GM12864 (cell line): ENCODE results near the gene EYS.

Experiments
- DNase-seq: peaks from one replicate; pipeline ENCODE4 v3.0.0-alpha.2; 2011; ENCODE audit warnings: low read depth
- H3K4me3 ChIP-seq: 2 replicates; pipeline ENCODE4 v1.5.1; 2011; ENCODE audit warnings: mild to moderate bottlenecking, low read depth, low read length, control low read depth
- TF ChIP-seq, protein P1 (sequence below): IDR thresholded peaks from 2 replicates; pipeline ENCODE4 v1.5.1; 2011; ENCODE audit warnings: low read depth, mild to moderate bottlenecking, moderate library complexity, low read length, control low read depth, inconsistent platforms; ENCODE audit errors: missing control alignments

The EYS gene

DNA sequence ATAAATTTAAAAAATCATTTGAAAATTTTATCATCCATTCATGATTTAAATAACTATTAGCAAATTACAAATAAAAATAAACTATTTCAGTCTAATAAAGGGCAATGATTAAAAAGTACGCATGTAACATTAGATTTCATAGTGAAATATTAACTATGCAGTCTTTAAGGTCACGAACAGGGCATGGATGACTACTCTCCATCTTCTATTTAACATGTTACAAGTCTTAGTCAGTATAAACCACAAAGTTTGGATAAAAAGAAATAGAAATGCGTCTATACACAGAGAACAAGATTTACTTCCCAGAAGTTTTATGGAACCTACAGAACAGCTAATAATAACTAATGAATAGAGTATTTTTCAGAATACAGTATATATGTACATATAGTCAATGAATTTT is 1016.0 kb downstream of the EYS start:
- H3K4me3 ChIP-seq = no peak overlapping the region
- no peak for DNase-seq
- TF ChIP-seq, protein P1, sequence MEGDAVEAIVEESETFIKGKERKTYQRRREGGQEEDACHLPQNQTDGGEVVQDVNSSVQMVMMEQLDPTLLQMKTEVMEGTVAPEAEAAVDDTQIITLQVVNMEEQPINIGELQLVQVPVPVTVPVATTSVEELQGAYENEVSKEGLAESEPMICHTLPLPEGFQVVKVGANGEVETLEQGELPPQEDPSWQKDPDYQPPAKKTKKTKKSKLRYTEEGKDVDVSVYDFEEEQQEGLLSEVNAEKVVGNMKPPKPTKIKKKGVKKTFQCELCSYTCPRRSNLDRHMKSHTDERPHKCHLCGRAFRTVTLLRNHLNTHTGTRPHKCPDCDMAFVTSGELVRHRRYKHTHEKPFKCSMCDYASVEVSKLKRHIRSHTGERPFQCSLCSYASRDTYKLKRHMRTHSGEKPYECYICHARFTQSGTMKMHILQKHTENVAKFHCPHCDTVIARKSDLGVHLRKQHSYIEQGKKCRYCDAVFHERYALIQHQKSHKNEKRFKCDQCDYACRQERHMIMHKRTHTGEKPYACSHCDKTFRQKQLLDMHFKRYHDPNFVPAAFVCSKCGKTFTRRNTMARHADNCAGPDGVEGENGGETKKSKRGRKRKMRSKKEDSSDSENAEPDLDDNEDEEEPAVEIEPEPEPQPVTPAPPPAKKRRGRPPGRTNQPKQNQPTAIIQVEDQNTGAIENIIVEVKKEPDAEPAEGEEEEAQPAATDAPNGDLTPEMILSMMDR = no peak

DNA sequence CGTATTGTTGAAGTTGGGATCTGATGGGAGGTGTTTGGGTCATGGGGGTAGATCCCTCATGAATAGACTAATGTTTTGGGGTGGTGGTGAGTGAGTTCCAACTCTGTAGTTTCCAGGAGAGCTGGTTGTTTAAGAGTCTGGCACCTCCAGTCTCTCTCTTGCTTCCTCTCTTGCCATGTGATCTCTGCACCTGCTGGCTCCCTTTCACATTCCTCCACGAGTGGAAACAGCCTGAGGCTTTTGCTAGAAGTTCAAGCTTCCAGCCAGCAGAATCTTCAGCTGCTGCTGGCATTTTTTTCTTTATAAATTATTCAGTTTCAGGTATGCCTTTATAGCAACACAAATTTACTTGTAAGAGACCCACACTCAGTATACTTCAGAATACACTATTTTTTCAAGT is 1021.6 kb downstream of the EYS start:
- H3K4me3 ChIP-seq = no peak overlapping the region
- TF ChIP-seq, protein P1 = no peak
- DNase-seq = no peak

DNA sequence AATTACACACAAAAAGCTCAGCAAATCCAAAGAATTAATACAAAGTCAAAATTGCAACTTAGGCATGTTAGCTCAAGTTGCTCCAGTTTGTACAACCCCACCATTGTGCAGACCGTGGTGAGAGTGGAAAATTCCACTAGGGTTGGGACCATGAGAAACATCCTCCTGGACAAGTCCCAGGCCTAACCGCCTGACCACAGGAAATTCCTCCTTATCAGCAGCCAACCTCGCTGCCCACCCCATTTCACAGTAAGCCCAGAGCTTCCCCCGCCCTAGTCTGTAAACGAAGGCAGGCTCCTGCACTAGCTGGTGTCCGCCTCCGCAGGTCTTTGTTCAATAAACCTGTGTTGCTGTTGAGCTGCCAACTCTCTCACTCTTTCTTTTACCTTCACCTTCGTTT is 1023.3 kb downstream of the EYS start:
- no peak overlapping the region for H3K4me3 ChIP-seq
- TF ChIP-seq, protein P1 = no peak
- DNase-seq = no peak

DNA sequence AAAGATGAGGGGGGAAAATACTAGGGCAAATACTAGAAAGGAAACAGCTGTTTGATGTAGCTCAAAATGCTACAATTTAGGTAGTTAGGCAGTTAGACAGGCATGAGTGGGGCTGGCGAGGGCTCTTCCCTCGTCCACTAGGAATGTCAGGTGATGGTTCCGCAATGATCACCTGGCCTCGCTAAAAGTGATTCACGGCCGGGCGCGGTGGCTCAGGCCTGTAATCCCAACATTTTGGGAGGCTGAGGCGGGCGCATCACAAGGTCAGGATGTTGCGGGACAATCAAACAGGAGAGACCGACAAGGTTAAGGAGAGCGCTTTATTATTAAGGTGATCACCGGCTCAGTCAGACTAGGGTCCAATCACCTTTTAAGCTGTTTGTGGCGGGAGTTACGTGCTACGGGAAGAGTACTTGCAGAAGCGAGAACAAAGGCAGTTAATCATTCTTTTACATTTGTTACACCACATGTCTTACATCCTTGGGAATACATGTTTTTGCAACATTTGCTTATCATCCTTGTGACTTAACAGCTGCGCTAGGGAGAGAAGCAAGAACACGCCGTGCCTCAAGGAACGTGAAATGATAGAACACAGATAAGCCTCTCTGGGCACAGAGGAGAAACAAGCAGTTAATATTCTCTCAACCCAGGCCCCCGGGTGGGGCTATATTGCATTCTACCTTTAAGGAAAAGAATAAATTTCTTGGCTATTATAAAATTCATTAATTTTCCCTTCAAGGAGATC is 1025.4 kb downstream of the EYS start:
- DNase-seq = no peak
- TF ChIP-seq, protein P1 = no peak
- no peak overlapping the region for H3K4me3 ChIP-seq

DNA sequence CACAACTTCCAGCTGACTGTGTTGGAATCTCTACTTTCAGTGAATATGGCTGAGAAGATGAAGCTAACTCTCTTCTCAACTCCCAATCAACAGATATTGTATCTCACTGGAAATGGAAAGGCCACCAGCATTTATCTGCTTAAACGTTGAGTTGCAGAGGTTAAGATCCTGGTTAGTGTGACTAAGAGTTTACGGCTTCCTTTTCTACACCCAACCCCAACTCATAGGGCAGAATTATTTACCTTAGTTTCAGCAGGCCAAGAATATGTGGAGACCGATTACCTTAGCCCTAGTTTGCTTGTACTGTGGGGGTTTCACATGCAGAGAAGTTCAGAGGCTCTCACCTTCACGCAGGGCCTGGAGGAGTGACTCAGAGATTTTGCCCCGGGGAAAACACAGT is 1026.6 kb downstream of the EYS start:
- no peak for DNase-seq
- TF ChIP-seq, protein P1 = no peak
- no peak overlapping the region for H3K4me3 ChIP-seq

DNA sequence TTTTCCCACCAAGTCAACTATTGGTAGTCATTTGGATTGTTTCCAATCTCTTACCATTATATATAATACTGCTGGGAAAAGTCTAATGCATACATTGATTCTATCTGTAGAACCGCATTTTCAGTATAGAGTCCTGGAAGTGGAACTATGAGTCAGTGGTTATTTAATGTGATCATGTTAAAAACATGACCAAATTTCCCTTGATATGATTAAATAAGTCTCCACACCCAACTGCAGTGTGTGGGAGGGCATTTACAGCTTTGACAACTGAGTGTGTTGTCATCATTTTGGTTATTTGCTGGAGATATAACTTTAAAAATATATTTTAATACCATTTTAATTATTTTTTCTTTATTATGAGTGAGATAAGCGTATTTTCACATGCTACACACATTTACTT is 1027.6 kb downstream of the EYS start:
- no peak for DNase-seq
- TF ChIP-seq, protein P1 = no peak

DNA sequence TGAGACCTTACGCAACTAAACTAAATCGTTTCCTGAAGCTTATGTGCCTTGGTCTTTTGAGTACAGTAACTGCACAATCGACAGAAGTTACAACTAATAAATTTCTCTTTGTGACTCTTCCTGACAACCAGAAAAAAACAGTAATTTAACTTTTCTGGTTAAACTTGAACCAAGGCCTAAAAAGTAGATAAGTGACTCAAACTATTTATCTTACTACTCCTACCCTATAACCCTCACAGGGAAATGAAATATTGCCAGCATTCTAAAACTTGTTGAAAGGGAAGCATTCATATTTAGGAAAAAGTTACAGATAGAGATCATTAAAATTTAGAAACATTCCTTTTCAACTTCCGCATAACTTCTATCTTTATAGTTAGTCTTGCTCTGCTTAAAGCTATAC is 1034.4 kb downstream of the EYS start:
- no peak overlapping the region for H3K4me3 ChIP-seq
- no peak for DNase-seq
- TF ChIP-seq, protein P1 = no peak

More for the DNA sequence above, 1027.6 kb downstream of the EYS start:
- no peak overlapping the region for H3K4me3 ChIP-seq
